Ecto neural progenitor cell (in vitro differentiated cells): Measurements from ENCODE around the gene RNU2-63P.
A peak's percentile ranks its signal among the peaks of the same experiment; 100 is the strongest.
"Not testable (repeated sequence)": the region's sequence is repeated elsewhere in the genome, so short reads cannot be mapped to it uniquely, and the experiment has no call there.

Experiments used
- DNase-seq: peaks from one replicate; pipeline ENCODE4 v3.0.0-alpha.2; 2018; ENCODE audit warnings: low spot score

Gene RNU2-63P

DNA sequence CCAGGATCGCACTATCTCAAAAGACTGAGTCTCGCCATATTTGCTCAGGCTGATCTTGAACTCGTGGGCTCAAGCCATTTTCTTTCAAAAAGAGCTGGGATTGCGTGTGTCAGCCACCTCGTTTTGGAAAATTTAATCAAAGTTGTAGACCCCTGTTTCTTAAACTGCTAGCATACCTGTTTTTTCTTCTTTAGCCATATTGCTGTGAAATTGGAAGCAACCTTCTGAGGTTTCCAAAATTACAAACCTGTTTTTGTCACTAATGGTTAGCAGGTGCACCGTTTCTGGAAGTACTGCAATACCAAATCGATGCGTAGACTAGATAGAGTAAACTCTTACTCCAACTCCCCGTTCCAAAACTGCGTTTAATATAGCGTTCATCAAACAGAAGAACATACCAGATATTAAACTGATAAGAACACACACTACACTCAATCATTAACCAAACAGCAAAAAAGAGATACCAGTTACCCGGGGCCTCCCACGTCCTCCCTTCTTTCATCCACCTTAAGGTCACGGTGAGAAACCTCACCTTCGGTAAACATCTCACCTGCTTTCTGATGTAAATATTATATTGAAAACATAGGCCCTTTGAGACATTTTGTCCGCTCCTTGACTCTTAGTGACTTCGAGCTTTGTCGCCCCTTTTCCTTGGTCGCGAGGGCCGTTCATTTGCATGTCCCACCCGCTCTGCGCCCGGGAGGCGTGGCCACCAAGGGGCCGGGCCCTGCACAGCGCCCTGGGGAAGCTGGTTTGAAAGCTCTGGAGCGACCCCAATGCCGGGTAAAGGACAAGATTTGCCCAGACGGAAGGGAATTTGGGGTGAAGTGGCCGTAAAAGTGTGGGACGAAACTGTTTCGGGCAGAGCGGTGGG, at the start of gene RNU2-63P:
RNU2-63P (minus strand) TSS at position 462 of the 874 bp plus-strand sequence.
- peak; percentile 92 for DNase-seq

DNA sequence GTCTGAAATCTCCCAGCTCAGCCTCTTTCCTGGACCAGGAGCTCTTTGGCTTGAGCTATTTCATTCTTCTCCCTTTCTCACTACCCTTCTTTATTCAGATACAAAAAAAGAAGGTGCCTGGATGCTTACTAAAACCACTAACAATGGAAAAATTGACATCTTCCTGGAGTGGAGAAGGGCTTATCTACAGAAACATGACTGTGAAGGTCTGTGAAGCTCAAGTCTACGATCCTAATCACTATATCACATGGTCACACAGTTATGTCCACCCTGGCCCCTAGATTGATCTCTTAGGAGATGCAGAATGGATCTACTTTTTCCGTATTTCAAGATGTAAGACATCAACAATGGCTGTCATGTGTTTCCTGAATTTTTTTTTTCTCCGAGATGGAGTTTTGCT, 44.9 kb upstream of the RNU2-63P start:
- DNase-seq = no peak

DNA sequence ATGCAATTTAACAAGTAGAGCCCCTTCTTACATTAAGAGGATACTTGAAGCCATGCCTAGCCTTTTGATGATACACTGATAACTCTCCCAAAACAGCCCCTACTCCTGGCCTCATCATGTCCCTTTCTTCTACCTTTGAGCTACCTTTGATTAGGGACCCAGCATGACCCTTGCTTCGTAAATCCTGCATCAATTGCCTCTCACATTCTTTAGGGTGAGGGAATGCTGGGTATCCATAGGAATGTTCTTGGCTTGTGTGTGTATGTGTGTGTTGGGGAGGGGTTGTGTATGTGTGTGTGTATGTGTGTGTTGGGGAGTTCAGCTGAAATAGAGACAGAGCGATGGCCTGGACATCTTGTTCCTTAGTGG, 44.5 kb upstream of the RNU2-63P start:
- no peak for DNase-seq

DNA sequence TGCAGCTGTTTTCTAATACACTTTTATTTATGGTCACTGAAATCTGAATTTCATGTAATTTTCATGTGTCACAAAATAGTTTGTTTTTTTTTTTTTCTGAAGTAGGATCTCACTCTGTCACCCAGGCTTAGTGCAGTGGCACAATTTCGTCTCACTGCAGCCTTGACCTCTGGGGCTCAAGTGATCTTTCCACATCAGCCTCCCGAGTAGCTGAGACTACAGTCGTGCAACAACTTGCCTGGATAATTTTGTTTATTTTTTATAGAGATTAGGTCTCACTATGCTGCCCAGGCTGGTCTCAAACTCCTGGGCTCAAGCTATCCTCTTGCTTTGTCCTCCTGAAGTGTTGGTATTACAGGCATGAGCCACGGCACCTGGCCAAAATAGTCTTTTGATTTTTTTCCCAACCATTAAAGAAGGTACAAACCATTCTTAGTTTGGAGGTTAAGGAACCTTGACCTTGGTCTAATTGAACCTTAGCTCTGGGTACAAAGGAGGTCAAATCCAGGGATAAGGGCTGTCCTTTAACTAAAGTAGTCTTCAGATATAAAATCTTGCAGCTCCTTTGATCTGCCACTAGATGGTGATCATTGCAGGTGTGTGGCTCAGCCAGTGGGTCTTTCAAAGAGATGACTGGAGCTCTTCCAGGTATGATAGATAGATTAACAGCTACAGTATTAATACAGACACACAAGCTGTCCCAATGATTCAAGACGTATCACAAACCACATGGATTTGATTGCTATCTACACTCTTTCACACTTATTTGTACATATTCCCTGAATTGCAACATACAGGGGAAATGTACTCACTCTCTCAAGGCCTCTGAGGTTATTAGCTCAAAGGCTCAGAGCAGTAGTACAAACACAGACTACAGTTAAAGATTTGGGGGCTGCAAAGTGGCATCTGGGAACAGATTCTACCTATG, 43.9 kb upstream of the RNU2-63P start:
- DNase-seq = no peak

DNA sequence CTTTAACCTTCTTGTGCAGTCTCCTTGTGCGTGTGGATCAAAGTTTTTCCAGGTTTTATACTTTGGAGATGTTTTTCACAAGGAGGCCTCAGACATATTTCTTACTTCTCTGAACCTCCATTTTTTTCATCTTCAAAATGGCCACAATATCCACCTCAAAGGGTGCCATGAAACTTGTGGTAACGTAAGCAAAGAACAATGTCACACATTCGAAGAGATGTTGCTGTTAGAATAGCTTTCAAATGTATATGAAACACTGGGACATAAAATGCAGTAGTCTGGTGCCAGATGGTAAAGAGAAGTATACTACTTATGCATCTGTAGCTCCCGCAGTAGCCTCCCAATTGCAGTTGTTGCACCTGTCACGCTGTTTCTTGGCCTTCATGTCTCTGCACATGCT, 41.8 kb upstream of the RNU2-63P start:
- DNase-seq = no peak

DNA sequence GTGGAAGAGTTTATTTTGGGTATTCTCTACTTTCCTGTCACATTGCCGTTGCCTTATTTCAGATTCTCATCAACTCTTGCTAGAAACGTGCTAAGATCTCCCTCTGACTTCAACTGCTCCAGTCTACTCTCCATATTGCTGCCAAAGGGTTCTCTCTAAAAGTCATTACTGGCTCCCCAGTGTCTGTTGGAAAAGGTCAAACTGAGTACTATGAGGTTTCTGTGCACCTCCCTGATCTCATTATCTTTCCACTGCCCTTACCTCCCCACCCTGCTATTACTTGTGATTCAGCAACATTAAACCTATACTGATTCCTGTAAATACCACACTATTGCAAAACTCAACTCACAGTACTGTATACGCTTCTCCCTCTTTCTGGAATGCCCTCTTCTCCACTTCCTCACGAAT, 41.1 kb upstream of the RNU2-63P start:
- no peak for DNase-seq

DNA sequence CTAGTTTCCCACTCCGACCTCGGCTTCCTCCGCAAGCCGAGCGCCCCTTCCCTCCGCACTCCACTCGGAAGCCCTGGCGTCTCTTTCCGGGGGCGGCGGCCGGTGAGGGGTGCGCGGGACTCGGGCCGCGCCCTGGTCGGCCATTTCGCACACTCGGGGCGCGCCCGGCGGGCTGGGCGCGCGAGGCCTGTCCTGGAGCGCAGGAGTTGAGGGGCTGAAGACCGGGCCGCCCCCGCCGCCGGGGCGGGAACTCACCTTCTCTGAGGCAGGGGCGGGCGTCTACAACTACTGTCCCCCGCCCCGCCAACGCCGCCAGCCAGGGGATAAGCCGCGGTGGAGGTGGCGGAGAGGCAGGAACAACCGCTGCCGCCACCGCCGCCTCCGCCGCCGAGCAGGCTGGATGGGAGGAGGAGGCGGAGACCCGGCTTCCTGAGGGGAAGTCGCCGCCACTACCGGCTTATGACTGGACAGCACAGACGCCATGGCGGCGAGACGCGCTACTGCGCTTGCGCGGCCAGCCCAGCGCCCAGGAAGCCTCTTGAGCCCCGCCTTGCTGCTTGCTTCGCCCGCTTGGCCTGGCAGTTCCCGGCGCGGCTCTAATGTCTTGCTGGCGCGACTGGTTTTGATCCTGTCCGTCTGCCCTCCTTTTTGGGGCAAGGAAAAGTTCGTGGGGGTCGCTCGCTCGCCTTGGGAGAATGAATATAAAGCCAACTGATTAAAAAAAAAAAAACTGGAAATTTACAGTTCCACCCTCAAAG, 39.2 kb upstream of the RNU2-63P start, which contains the start of gene KRCC1:
KRCC1 (minus strand) TSS at position 413 of the 758 bp plus-strand sequence. CDS start 27,220 bp downstream, outside the sequence.
- DNase-seq = peak; percentile 97

DNA sequence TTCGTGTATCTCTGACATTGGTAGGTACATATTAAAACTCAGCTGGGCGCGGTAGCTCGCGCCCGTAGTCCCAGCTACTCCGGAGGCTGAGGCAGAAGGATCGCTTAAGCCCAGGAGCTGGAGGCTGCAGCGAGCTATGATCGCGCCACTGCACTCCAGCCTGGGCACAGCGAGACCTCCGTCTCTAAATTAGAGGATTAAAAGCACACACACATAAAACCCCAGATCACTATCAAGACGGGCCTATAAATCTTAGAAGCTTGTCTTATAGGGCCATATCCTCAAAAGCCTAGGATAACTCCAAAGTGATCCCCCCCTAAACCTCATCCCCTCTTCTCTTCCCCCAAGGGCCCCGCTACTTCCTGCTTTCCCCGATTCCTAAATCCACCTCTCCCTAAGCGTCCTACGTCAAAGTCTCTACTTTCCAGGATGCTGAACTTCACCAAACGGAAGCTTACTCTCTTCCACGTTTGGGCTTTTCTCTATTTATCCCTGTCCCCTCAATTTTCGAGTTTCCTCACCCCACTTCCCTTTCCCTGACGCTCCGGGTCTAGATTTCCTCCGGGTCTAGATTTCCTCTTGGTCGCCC, 38.5 kb upstream of the RNU2-63P start:
- no peak for DNase-seq

DNA sequence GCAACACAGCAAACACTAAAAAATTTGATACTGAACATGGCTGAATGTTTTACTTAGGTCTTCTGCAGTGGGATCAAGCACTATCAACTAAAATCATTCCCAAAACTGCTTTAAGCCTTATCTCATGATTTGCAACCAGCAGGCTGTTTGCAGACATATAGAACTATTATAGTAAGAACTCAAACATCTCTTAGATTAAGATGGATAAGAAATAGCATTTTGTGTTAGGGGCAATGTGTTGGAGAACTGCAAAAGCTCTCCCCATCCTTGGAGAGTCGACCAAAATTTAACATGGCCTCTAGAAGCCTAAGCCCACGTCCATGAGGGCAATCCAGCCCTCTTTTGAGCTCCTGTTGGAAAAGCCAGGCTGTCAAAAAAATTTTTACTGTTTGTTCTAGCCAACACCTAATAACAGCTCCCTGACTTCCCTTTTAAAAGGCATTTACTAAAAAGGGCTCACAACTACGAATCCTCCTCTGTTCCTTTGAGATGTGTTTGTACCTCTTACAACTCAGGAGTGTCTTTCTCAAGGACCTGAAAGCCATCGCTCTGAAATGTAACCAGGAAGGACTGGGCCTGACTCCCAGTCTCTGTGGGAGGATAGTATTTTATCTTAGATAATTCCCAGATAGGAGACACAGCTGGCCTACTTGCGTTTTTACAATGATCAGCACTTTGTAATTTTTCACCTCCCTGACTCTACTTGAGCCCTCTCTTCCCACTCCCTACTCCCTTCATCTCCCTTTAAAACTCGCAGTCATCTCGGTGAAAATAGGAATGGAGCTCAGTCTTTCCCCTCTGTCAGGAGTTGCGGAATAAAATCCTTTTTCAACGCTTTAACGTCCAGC, 37.8 kb upstream of the RNU2-63P start:
- no peak for DNase-seq

DNA sequence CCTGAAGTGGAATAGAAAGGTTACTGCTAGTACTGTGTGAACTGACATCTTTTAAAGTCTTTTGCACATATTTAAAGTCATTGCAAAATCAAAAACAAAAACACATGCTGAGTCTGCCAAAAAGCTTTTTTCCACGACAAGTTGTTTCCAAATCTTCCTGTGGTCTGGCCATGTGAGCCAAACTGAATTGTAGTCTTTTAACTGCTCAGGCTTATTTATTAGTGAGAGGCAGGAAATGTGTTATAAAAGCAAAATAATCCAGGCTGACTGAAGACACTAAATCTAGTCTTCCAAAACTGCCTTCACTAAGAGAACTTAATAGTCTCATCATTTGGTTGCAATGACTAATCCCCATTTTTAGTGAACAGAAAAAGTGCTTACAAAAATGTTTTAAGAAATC, 36.9 kb upstream of the RNU2-63P start:
- DNase-seq = no peak

DNA sequence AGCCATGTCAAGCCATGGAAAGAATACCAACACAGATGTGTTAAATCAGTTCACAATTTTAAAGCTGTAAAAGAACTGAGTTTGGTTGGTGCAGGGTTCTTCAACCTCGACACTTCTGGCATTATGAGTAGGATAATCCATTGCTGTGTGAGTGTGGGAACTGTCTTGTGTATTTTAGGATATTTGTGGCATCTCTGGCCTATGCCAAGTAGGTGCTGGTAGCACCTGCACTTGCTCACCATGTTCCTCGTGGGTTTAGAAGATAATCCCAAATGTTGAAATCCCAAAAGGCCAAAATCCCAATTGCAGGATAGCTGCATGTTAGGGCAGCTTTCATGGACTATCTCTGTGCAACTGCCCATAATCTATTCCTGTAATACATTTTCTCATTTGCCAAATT, 35.4 kb upstream of the RNU2-63P start:
- DNase-seq = no peak

DNA sequence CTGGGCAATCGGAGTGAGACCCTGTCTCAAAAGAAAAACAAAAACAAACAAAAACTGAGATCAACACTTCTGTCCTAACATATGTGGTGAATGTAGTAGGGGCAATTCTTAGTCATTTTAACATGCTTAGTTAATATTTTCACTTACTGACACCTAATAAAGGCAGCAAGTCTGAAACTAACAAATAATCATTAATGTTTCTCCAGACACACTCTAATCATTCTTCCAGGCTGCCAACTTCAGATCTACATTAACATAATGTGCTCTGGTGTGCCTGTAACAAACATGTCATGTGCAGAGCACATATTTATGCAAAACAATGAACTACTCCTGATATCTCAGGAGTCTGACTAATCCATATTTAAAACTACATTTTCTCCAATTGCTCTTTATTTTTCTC, 33.3 kb upstream of the RNU2-63P start:
- DNase-seq = no peak

DNA sequence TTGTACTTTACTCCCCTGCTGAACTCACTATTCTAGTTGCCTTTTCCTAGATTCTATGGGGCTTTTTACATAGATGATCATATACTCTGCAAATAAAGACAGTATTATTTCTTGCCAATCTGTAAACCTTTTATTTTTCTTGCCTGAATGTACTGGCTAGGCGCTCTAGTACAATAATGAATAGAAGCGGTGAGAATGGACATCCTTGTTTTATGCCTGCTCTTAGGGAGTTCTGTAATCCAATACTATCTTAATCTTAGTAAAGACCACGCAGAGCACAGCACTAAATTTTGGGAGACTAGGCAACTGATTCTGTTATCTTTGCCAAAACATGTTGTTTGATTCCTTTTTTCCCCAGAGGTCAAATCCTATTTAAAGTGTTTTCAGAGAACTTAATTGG, 32.2 kb upstream of the RNU2-63P start:
- no peak for DNase-seq

DNA sequence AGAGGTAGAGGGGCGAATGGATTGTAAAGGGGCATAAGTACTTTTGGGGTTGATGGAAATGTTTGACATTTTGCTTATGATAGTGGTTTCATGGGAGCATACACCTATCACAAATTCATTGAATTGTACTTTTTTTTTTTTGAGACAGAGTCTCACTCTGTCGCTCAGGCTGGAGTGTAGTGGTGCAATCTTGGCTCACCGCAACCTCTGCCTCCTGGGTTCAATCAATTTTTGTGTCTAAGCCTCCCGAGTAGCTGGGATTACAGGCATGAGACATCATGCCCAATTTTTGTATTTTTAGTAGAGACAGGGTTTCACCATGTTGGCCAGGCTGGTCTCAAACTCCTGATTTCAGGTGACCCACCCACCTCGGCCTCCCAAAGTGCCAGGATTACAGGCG, 29.2 kb upstream of the RNU2-63P start:
- not testable (repeated sequence) for DNase-seq

DNA sequence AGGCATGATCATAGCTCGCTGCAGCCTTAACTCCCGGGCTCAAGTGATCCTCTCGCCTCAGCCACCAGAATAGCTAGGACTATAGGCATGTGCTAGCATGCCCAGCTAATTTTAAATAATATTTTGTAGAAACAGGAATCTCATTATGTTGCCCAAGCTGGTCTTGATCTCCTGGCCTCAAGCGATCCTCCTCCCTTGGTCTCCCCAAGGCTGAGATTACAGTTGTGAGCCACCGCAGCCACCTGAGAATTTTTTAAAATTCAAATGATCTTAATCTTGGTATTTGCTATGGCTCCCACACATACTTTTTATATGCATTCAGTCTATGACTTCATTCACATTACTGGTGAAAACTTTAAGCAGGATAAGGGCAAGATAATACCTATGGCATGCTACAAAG, 26.1 kb upstream of the RNU2-63P start:
- DNase-seq = no peak

DNA sequence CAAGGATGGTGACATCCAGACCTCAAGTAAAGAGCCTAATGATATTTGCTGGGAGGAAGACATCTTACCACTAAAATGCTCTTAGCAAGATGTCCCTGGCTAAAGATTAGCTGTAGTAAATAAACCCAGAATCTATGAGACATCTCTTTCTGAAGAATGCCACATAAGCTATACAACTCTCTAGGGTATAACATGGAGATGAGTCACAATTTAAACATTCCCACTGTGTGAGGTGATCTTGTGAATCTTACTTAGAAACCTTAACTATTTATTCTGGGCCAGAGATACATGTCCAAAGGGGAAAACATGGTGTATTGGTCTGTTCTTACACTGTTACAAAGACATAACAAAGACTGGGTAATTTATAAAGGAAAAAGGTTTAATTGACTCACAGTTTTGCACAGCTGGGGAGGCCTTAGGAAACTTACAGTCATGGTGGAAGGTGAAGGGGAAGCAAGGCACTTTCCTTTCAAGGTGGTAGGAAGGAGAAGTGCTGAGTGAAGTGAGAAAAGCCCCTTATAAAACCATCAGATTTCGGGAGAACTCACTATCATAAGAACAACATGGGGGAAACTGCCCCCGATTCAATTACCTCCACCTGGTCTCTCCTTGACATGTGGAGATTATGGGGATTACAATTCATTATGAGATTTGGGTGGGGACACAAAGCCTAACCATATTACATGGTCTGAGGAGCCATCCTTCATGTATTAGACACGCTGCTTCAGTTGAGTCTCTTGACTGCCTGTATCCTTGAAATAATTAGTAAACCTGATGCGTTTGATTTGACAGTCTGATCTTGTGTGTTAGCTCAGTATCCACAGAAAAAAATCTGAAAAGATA, 22.1 kb upstream of the RNU2-63P start:
- DNase-seq = no peak

DNA sequence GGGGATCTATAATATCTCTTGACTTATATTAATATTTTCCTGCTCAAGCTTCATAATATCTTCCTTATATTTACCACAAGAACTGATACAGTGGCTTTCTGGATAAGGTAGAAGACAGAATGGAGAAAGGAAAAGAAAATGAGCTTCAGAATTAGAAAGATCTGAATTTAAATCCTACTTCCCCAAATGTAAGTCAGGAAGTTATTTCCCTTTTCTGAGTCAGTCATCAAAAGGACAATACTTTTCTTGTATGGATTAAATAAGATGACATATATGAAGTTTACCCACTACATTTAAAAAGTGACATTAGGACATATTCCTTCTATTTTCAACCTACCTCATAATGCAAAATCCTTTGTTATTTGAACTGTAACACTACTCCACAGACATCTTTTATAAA, 20.3 kb upstream of the RNU2-63P start:
- no peak for DNase-seq

DNA sequence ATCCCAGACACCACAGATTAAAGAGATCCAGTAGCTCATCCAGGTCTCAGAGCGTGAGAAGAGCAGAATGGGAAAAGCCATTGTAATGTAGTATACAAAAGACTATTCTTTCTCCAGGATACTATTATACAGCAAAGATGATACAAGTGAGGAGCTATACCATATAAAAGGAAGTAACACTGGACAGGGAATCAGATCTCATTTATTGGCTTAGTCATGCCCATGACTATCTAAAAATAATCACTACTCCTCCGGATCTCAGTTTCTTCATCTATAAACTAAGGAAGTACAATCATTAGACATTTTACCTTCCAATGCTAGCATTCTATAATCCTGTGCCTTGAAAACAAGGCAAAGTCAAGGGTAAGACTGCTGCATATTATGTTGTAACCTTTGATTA, 19.8 kb upstream of the RNU2-63P start:
- DNase-seq = no peak

DNA sequence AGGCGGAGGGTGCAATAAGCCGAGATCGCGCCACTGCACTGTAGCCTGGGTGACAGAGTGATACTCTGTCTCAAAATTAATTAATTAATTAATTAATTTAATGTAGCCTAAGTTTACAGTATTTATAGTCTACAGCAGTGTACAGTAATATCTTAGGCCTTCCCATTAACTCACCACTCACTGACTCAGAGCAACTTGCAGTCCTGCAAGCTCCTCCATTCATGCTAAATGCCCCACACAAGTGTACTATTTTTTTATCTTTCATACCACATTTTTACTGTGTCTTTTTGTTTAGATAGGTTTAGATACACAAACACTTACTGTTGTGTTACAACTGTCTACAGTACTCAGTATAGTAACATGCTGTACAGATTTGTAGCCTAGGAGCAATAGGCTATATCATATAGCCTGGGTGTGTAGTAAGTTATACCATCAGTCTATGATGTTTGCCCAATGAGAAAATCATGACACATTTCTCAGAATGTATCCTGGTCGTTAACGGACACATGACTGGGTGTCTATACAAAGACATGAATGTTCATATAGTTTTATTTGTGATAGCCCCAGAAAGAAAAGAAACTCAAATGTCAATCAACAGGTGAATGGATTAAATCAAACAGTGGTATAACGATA, 15.8 kb upstream of the RNU2-63P start:
- no peak for DNase-seq
